Spinal cord (tissue), 10 donors: Measurements from ENCODE around the gene KLHL36. TPM values are rescaled to one million over a fixed set of nuclear protein-coding genes. Genes with fewer than 3 reads are reported as not detected.

ENCODE experiments used
- DNase-seq, 6 donors: peaks; one replicate each; pipeline versions ENCODE4 v3.0.0 to v3.0.0-alpha.2; 2013 to 2015; ENCODE audit warnings: low spot score in 6 of 6, low read depth in 4 of 6
- H3K27ac ChIP-seq: one replicate; pipeline ENCODE4 v1.5.1; 2013; ENCODE audit warnings: low read depth, low read length, control low read depth
- H3K27me3 ChIP-seq: one replicate; pipeline ENCODE4 v1.6.1; 2013; ENCODE audit warnings: low read length; ENCODE audit not compliant: control insufficient read depth, insufficient read depth
- H3K36me3 ChIP-seq: one replicate; pipeline ENCODE4 v1.6.1; 2013; ENCODE audit warnings: low read length; ENCODE audit not compliant: control insufficient read depth, insufficient read depth
- H3K4me1 ChIP-seq: one replicate; pipeline ENCODE4 v1.6.1; 2013; ENCODE audit warnings: low read length; ENCODE audit not compliant: control insufficient read depth, insufficient read depth
- H3K4me3 ChIP-seq: one replicate; pipeline ENCODE4 v1.5.1; 2013; ENCODE audit warnings: low read depth, low read length, control low read depth
- H3K9me3 ChIP-seq: one replicate; pipeline ENCODE4 v1.6.1; 2013; ENCODE audit warnings: low read length; ENCODE audit not compliant: control insufficient read depth, insufficient read depth
- whole genome bisulfite sequencing: methylation state at CpG from one replicate; pipeline ENCODE4 v1.1.5; 2013; ENCODE audit warnings: missing lambda C conversion rate; ENCODE audit not compliant: insufficient coverage; 5-methylcytosine and 5-hydroxymethylcytosine counted together
- long read RNA-seq, 4 donors: transcript quantifications; one replicate each; lab custom pipeline, GENCODE V29; 2026
- polyA plus RNA-seq, 2 donors: library from polyadenylated mRNA; unstranded; fragments of 120-200 nt; gene quantifications; one replicate each; pipeline ENCODE4 v1.2.1, GENCODE V29; 2013; ENCODE audit not compliant: insufficient read length in 2 of 2
- total RNA-seq, 2 donors: library from RNA; depleted of rRNA in 1 of 2; stranded (reverse); fragments of 120-200 nt in 1 of 2; fragments of >200 nt in 1 of 2; gene quantifications; one replicate each; pipeline versions ENCODE4 v1.2.3 to v1.2.4, GENCODE V29; 2013 to 2014
- donor health status: healthy.

Gene KLHL36
- total RNA-seq (10 to 100 TPM; 30.1 to 31.8 TPM), polyA plus RNA-seq (10 to 100 TPM; 30.0 to 31.5 TPM)
- long read RNA-seq, donor 1, full-length matches to known transcripts = 4 of 4 reads
- long read RNA-seq, donor 1, partial matches to known transcripts = 0 of 4 reads
- long read RNA-seq, donor 1, other reads (novel, unspliced or antisense) = 0 of 4 reads
- long read RNA-seq, donor 2 = 0 reads
- long read RNA-seq, donor 3, partial matches to known transcripts = 5 of 7 reads
- long read RNA-seq, donor 3, other reads (novel, unspliced or antisense) = 0 of 7 reads
- long read RNA-seq, donor 4, partial matches to known transcripts = 0 of 2 reads
- long read RNA-seq, donor 4, other reads (novel, unspliced or antisense) = 0 of 2 reads

DNA sequence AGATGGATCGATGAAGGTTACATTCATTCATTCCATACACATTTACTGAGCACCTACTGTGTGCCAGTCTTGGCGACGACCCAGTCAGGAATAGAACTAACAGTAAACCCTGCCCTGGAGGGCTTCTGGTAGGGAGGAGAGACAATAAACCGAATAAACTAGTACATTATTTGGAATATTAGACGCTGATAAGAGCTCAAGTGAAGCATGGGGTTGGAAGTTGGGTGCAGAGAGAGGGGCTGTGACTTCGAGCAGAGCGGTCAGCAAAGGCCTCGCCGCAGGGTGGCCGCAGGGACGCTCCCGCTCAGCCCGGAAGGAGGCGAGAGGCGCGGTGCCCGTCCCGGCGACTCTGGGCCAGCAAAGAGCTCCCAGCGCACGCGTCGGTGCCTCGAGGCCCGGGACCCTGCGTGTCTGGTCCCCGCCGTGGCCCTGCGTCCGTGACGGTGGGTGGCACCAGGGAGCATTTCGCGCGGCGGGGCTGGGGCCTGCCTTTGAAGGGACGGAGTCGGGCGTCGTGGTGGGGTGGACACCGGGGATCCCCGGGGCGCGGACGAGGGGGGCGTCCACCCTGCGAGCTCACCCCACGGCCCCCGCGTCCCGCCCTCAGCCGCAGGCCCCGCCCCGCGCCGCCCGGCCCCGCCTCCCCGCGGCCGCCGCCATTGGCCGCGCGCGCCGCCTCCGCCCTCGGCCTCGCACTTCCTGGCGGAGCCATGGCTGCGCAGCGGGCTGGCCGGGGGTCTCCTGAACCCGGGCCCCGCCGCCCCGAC lies at the start of gene KLHL36:
Gene KLHL36, plus strand, starts transcription at position 684 of the 767 bp plus-strand sequence. CDS start 2,357 bp downstream, outside the sequence.
- Histone ChIP-seq H3K4me1 (peaks cover 22% of the 10 kb centered on the region), H3K36me3 (peaks cover 7% of the 10 kb centered on the region), H3K27ac (no peak within 1 kb of the TSS), H3K4me3 (peak within 1 kb of the TSS; percentile 54), H3K27me3 (no peaks in the 10 kb centered on the region), H3K9me3 (no peaks in the 10 kb centered on the region)
- peak in 3 of 6 donors; percentile 31 to 82 (median 80) for DNase-seq
- under 1% methylated on average over 73 of the region's 77 CpGs for WGBS

DNA sequence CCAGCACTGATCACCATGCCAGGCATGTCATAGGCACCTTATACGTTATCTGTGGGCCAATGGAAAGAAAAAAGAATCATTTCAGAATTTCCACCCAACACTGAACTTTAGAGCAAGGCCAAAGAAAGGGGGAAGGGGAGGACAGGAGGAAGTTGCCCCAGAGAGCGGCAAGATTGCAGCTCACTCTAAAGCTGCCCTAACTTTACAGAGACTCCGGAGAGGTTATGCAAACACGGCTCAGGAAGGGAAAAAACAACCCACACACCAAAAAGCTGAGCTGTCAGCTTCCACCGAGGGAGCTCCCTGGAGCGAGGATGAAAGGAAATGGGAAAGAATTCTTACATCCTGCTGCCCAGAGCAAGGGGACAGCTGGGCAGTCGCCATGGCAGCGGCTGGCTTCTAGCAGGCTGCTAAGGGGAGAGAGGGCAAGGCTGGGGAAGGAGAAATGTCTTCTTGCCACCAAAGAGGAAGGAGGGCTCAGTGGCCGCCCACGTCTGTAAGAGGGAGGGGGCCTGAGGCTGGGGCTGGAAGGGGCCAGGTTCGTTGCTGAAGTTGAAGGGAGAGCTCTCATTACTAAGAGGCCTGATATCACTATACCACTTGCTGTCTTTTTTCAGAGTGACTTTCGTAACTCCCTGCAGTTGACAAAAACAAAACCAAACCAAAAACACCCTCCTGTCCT lies 48.6 kb upstream of the KLHL36 start:
- Histone ChIP-seq H3K27ac (peak overlapping the region; percentile 72), H3K4me3 (peak overlapping the region; percentile 16), H3K4me1 (peaks cover 80% of the 10 kb centered on the region), H3K36me3 (peaks cover 11% of the 10 kb centered on the region), H3K27me3 (no peaks in the 10 kb centered on the region), H3K9me3 (no peaks in the 10 kb centered on the region)
- WGBS = 0% methylated on average over 4 of the region's 12 CpGs
- peak in 2 of 6 donors; percentile 88 to 89 for DNase-seq

GRCh38 chr16:84600343-84601229 lies 47.7 kb upstream of the KLHL36 start:
- Histone ChIP-seq H3K27me3 (no peaks in the 10 kb centered on the region), H3K36me3 (peaks cover 8% of the 10 kb centered on the region), H3K9me3 (no peaks in the 10 kb centered on the region), H3K4me3 (no peak overlapping the region), H3K4me1 (peaks cover 78% of the 10 kb centered on the region), H3K27ac (peak overlapping the region; percentile 72)
- WGBS = 57% methylated on average over 17 of the region's 25 CpGs
- peak in 1 of 6 donors; percentile 67 for DNase-seq

DNA sequence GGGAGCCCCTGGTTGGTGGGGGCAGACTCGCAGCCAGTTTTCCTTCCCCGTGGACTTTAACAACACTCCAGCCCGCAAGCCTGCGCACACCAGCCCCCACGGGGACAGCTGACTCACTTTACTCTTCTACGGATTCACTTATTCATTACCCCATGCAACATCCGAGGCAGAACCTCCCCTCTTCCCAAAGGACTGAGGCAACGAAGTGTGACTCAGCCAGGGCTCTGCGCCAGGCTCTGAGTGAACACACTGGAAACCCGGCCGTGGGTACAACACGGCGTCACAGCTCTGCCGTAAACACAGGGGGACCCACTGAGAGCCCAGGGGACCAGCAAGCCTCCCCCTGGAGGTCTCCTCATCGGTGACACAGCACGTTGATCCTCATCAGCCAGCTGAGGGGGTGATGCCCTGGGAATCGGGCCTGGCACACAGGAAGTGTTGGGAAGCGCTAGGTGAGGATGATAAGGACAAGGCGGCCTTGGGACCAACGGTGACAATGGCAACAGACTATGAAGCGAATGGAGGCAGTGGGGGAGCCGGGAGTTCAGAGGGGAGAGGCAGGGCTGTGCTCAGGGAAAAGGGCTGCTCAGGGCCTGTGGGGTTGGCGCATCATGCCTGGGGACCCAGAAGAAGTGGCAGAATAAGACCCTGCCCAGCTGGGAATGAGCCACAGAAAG lies 45.0 kb upstream of the KLHL36 start:
- peaks cover 70% of the 10 kb centered on the region for H3K4me1 ChIP-seq
- no peaks in the 10 kb centered on the region for H3K27me3 ChIP-seq
- 46% methylated on average over 23 of the region's 23 CpGs for WGBS
- H3K9me3 ChIP-seq = no peaks in the 10 kb centered on the region
- peaks cover 17% of the 10 kb centered on the region for H3K36me3 ChIP-seq
- H3K4me3 ChIP-seq = no peak overlapping the region
- H3K27ac ChIP-seq = peak overlapping the region; percentile 42
- peak in 1 of 6 donors; percentile 73 for DNase-seq

DNA sequence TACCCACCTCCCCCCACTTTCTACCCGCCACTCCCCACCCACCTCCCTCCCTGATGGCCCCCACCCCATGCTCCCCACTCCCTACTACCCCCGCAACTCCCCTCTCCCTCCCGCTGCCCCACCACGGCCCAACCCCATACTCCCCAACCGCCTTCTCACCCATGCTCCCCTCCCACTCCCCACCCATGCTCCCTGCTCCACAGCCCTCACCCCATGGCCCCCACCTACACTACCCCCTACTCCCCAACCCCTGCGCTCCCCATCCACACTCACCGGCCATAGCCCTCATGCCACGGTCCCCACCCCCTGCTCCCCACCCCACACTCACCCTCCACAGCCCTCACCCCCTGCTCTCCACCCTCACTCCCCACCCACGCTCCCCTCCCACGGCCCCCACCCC lies 44.4 kb upstream of the KLHL36 start:
- Histone ChIP-seq H3K4me3 (no peak overlapping the region), H3K27ac (no peak overlapping the region), H3K27me3 (no peaks in the 10 kb centered on the region), H3K4me1 (peaks cover 66% of the 10 kb centered on the region), H3K9me3 (no peaks in the 10 kb centered on the region), H3K36me3 (peaks cover 17% of the 10 kb centered on the region)
- DNase-seq = no peak
- 48% methylated on average over 4 of the region's 10 CpGs for WGBS

DNA sequence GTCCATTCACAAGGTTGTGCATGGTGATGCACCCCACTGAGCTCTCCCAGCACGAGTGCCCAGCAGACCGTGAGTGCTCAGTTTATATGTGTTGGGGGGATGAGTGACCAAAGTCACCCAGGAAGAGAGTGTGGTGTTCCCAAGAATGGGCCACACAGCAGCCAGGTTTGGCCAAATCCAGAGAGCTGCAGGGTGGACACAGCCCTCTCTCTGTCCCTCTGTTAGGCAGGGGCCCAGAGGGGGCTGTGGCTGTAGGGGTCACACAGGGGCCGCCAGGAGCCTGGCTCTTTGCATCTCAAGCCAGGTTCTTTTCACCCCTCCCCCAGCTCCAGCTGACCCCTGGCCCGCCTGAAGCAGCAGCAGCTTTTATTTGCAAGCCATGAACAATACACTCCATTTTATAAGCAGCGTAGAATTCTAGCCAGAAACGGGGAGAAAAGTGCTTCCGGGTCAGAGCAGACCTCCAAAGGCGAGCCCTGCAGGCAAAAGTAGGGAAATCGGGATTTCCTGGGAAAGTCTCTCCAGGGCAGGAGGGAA lies 43.8 kb upstream of the KLHL36 start:
- no peak overlapping the region for H3K4me3 ChIP-seq
- peaks cover 60% of the 10 kb centered on the region for H3K4me1 ChIP-seq
- H3K27ac ChIP-seq = peak overlapping the region; percentile 67
- DNase-seq = no peak
- H3K9me3 ChIP-seq = no peaks in the 10 kb centered on the region
- H3K36me3 ChIP-seq = peaks cover 17% of the 10 kb centered on the region
- 23% methylated on average over 9 of the region's 9 CpGs for WGBS
- no peaks in the 10 kb centered on the region for H3K27me3 ChIP-seq

DNA sequence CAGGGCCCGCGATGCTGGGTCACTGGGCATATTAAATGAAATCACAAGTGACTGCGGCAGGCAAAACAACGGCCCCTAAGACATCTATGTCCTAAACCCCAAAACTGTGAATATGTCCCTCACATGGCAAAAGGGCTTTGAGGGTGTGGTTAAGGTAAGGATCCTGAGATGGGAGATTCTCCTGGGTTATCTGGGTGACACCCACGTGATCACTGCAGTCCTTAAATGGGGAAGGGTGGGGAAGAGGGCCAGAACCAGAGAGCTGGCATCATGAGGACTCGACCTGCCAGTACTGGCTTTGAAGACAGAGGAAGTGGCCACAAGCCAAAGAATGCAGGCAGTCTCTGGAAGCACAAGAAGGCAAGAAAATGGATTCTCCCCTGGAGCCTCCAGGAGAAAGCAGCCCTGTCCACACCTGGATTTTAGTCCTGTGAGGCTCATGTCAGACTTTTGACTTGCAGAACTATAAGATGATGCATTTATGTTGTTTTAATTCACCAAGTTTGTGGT lies 42.9 kb upstream of the KLHL36 start:
- peaks cover 52% of the 10 kb centered on the region for H3K4me1 ChIP-seq
- peaks cover 17% of the 10 kb centered on the region for H3K36me3 ChIP-seq
- H3K27ac ChIP-seq = peak overlapping the region; percentile 67
- no peak overlapping the region for H3K4me3 ChIP-seq
- WGBS = 58% methylated on average over 2 of the region's 6 CpGs
- H3K9me3 ChIP-seq = no peaks in the 10 kb centered on the region
- DNase-seq = no peak
- no peaks in the 10 kb centered on the region for H3K27me3 ChIP-seq

DNA sequence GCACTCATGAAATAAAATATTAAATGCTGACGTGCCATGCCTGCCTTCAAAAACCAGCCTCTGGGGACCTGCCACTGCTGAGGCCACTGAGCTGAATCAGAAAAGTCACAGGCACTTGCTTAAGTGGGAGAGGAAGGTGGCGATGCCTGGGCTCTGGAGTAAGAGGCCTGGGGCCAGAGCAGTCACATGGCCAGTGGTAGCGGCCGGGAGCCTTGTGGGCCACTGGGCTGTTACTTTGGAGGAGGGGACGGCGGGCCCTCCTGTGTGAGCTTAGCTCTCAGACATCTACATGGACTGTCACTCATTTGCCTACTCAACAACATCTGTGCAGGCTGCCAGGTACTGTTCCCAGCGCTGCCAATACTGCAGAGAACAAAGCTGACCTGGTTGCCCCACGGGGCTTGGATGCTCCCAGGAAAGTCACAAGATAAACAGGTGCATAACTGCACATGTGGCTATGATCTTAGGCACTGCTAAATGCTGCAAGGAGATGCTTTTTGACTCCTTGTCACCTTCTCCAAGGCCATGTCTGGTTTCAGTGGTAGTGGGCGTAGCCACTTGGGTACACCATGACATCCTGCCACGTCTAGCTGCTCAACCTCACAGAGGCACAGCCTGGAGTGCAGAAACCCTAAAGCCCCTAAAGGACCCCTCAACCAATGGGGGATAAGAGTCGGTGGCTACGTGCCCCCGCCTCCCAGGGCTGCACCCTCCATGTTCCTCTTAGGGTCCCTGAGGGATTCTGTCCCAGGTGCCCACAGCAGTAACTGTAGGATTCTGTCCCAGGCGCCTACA lies 42.0 kb upstream of the KLHL36 start:
- peaks cover 17% of the 10 kb centered on the region for H3K36me3 ChIP-seq
- H3K27me3 ChIP-seq = no peaks in the 10 kb centered on the region
- peaks cover 47% of the 10 kb centered on the region for H3K4me1 ChIP-seq
- H3K9me3 ChIP-seq = no peaks in the 10 kb centered on the region
- no peak for DNase-seq
- H3K27ac ChIP-seq = no peak overlapping the region
- WGBS = 89% methylated on average over 10 of the region's 14 CpGs
- H3K4me3 ChIP-seq = no peak overlapping the region
